ENCODE data around the gene CYTL1.

DNA sequence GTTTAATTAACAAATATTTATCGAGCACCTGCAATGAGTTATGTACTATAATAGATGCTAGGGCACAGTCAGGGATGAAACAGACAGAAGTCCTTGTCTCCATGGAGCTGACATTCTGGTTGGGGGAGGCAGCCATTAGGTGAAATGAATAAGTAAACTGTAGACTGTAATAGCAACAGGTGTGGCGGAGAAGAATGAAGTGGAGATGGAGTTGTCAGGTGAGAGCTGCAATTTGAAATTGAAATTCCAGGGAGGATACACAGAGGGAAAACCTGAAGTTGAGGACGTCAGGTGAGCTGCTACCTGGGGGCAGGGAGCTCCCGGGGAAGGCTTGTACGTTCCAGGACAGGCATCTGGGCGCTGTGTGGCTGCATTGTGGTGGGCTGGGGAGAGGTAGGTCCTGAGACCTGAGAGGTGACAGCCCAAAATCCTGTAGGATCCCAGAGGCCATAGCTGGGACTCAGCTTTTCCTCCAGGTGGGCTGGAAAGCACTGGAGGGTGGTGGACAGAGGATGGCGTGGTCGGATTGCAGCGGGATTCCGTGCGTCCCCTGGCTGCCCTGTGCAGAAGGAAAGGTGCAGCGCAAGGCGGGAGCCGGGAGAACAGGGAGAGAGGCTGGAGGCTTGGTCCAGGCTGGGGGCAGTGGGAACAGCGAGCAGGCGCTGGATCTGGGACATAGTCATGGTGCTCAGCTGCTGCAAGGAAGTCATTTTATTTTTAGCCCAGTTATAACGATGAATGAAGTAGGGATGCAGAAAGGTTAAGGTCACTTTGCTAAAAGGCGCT, 24.8 kb downstream of the CYTL1 start:
- TF ChIP-seq, protein P1, sequence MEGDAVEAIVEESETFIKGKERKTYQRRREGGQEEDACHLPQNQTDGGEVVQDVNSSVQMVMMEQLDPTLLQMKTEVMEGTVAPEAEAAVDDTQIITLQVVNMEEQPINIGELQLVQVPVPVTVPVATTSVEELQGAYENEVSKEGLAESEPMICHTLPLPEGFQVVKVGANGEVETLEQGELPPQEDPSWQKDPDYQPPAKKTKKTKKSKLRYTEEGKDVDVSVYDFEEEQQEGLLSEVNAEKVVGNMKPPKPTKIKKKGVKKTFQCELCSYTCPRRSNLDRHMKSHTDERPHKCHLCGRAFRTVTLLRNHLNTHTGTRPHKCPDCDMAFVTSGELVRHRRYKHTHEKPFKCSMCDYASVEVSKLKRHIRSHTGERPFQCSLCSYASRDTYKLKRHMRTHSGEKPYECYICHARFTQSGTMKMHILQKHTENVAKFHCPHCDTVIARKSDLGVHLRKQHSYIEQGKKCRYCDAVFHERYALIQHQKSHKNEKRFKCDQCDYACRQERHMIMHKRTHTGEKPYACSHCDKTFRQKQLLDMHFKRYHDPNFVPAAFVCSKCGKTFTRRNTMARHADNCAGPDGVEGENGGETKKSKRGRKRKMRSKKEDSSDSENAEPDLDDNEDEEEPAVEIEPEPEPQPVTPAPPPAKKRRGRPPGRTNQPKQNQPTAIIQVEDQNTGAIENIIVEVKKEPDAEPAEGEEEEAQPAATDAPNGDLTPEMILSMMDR (optimal IDR thresholded peaks at IDR 0.05 in 1 of 3, IDR thresholded peaks at IDR 0.05 in 1 of 3, conservative IDR thresholded peaks at IDR 0.05 in 1 of 3; ENCODE audit: extremely low read depth in 1 of 3, insufficient read depth in 2 of 3, low read length in 3 of 3), result no peak
- no peak for TF ChIP-seq EZH2 (IDR thresholded peaks at IDR 0.05; ENCODE audit: low read length)
